A673 (cell line): ENCODE results near the gene MAEA.

ENCODE experiments used
- EZH2 ChIP-seq: fragments of 200-600 bp; sonication (generic); IDR thresholded peaks from 2 replicates; pipeline ENCODE4 v1.6.1; 2017; ENCODE audit warnings: borderline replicate concordance, low read depth, mild to moderate bottlenecking, mixed read lengths, antibody characterized with exemption, low read length; ENCODE audit not compliant: poor library complexity, severe bottlenecking
- TF ChIP-seq, protein P1 (sequence below): fragments of 300-800, 200-600 bp; sonication (generic); conservative IDR thresholded peaks from 2 replicates; pipeline ENCODE4 v1.5.1; 2017; ENCODE audit warnings: low read depth, mild to moderate bottlenecking, antibody characterized with exemption, low read length, moderate library complexity, mixed read lengths

DNA sequence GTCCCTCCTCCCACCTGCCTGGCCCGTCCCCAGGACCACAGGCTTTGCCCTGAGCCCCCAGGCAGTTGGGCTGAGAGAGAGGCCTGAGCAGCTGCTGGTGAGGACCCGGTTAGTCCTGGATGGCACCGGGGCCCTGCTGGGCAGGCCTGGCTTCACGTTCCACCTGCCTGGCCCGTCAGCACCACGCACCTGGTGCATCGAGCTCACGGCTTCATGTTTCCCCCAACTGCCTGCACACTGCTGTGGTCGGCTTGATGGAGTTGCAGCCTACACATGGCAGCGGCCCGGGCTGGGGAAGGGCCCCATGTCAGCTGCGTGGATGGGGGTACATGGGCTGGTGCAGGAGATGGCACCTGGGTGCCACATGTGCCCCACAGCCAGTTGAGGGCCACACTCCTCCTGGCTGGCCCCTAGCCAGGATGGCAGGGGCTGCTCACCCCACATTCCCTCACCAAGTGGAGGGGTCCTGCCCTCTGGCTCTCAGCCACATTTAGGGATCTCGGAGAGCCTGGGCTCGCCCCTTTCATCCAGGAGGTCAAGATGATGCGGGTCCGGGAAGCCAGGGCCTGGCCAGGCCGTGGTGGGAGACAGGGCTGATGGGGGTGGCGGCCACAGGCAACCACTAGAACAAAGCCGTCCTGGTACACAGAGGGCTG is 88.0 kb downstream of the MAEA start:
- TF ChIP-seq, protein P1, sequence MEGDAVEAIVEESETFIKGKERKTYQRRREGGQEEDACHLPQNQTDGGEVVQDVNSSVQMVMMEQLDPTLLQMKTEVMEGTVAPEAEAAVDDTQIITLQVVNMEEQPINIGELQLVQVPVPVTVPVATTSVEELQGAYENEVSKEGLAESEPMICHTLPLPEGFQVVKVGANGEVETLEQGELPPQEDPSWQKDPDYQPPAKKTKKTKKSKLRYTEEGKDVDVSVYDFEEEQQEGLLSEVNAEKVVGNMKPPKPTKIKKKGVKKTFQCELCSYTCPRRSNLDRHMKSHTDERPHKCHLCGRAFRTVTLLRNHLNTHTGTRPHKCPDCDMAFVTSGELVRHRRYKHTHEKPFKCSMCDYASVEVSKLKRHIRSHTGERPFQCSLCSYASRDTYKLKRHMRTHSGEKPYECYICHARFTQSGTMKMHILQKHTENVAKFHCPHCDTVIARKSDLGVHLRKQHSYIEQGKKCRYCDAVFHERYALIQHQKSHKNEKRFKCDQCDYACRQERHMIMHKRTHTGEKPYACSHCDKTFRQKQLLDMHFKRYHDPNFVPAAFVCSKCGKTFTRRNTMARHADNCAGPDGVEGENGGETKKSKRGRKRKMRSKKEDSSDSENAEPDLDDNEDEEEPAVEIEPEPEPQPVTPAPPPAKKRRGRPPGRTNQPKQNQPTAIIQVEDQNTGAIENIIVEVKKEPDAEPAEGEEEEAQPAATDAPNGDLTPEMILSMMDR, result no peak
- TF ChIP-seq EZH2, result no peak
